ENCODE results near the gene KCNF1.

The KCNF1 gene

DNA sequence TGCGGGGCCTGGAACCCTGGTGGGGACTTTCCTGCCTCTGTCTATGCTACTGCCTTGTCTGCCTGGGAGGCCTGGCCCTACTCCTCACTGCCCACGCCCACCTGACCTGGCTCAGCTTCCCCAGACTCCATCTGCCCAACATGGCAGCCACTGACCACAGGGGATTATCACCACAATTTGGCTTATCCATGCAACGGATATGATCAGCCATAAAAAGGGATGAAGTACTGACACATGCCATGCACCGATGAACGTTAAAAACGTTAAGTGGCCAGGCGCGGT, 5.9 kb upstream of the KCNF1 start:
- ATAC-seq, result no peak

DNA sequence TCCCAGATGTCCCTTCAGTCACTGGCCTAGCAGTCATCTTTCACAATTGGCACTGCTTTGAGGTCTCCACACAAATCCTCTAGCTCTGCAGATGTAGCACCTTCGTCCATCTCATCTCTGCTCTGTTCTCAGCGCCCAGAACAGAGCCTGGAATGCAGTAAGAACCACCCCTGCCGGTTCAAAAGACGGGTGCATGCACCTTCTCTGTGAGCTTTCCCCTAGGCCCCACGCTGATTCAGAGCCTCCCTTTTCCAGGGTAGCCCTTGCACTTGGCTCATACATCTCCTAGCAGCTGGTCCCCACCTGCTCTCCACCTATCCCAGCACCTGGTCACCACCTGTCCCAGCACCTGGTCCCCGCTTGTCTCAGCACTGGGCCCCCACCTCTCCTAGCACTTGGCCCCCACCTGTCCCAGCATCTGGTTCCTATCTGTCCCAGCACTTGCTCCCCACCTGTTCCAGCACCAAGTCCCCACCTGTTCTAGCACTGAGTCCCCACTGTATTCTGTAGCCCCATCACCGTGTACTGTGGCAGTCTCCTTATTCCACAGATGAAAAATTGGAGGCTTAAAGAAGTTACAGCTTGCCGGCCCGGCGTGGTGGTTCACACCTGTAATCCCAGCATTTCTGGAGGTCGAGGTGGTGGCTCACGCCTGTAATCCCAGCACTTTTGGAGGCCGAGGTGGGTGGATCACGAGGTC, 4.7 kb upstream of the KCNF1 start:
- no peak for ATAC-seq
- no peak for TF ChIP-seq ZFP3 (CRISPR knock-in tag; IDR thresholded peaks at IDR 0.05)
- no peak for TF ChIP-seq ZNF8 (CRISPR knock-in tag; IDR thresholded peaks at IDR 0.05)
- TF ChIP-seq ZFP30 (CRISPR knock-in tag; IDR thresholded peaks at IDR 0.05), result no peak
- TF ChIP-seq ISL1 (CRISPR knock-in tag; IDR thresholded peaks at IDR 0.05), result no peak
- TF ChIP-seq ZC3H10 (CRISPR knock-in tag; IDR thresholded peaks at IDR 0.05), result no peak
- TF ChIP-seq CSDC2 (CRISPR knock-in tag; IDR thresholded peaks at IDR 0.05), result no peak
- TF ChIP-seq, protein P1, sequence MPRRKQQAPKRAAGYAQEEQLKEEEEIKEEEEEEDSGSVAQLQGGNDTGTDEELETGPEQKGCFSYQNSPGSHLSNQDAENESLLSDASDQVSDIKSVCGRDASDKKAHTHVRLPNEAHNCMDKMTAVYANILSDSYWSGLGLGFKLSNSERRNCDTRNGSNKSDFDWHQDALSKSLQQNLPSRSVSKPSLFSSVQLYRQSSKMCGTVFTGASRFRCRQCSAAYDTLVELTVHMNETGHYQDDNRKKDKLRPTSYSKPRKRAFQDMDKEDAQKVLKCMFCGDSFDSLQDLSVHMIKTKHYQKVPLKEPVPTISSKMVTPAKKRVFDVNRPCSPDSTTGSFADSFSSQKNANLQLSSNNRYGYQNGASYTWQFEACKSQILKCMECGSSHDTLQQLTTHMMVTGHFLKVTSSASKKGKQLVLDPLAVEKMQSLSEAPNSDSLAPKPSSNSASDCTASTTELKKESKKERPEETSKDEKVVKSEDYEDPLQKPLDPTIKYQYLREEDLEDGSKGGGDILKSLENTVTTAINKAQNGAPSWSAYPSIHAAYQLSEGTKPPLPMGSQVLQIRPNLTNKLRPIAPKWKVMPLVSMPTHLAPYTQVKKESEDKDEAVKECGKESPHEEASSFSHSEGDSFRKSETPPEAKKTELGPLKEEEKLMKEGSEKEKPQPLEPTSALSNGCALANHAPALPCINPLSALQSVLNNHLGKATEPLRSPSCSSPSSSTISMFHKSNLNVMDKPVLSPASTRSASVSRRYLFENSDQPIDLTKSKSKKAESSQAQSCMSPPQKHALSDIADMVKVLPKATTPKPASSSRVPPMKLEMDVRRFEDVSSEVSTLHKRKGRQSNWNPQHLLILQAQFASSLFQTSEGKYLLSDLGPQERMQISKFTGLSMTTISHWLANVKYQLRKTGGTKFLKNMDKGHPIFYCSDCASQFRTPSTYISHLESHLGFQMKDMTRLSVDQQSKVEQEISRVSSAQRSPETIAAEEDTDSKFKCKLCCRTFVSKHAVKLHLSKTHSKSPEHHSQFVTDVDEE (CRISPR knock-in tag; IDR thresholded peaks at IDR 0.05), result no peak

More for the DNA sequence above, 5.9 kb upstream of the KCNF1 start:
- TF ChIP-seq OSR1 (CRISPR knock-in tag; IDR thresholded peaks at IDR 0.05) (no peak), ZFP3 (CRISPR knock-in tag; IDR thresholded peaks at IDR 0.05) (no peak), ISL1 (CRISPR knock-in tag; IDR thresholded peaks at IDR 0.05) (no peak), TOX (CRISPR knock-in tag; IDR thresholded peaks at IDR 0.05; ENCODE audit: borderline replicate concordance) (no peak), BACH2 (CRISPR knock-in tag; IDR thresholded peaks at IDR 0.05; ENCODE audit: borderline replicate concordance) (no peak), PPARA (CRISPR knock-in tag; IDR thresholded peaks at IDR 0.05; ENCODE audit: borderline replicate concordance) (no peak), ZNF8 (CRISPR knock-in tag; IDR thresholded peaks at IDR 0.05) (no peak), RARB (CRISPR knock-in tag; IDR thresholded peaks at IDR 0.05) (no peak), ZC3H10 (CRISPR knock-in tag; IDR thresholded peaks at IDR 0.05) (no peak), GLIS3 (CRISPR knock-in tag; IDR thresholded peaks at IDR 0.05) (no peak)
- TF ChIP-seq, protein P2, sequence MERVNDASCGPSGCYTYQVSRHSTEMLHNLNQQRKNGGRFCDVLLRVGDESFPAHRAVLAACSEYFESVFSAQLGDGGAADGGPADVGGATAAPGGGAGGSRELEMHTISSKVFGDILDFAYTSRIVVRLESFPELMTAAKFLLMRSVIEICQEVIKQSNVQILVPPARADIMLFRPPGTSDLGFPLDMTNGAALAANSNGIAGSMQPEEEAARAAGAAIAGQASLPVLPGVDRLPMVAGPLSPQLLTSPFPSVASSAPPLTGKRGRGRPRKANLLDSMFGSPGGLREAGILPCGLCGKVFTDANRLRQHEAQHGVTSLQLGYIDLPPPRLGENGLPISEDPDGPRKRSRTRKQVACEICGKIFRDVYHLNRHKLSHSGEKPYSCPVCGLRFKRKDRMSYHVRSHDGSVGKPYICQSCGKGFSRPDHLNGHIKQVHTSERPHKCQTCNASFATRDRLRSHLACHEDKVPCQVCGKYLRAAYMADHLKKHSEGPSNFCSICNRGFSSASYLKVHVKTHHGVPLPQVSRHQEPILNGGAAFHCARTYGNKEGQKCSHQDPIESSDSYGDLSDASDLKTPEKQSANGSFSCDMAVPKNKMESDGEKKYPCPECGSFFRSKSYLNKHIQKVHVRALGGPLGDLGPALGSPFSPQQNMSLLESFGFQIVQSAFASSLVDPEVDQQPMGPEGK (CRISPR knock-in tag; IDR thresholded peaks at IDR 0.05; ENCODE audit: borderline replicate concordance), result no peak
- TF ChIP-seq, protein P3, sequence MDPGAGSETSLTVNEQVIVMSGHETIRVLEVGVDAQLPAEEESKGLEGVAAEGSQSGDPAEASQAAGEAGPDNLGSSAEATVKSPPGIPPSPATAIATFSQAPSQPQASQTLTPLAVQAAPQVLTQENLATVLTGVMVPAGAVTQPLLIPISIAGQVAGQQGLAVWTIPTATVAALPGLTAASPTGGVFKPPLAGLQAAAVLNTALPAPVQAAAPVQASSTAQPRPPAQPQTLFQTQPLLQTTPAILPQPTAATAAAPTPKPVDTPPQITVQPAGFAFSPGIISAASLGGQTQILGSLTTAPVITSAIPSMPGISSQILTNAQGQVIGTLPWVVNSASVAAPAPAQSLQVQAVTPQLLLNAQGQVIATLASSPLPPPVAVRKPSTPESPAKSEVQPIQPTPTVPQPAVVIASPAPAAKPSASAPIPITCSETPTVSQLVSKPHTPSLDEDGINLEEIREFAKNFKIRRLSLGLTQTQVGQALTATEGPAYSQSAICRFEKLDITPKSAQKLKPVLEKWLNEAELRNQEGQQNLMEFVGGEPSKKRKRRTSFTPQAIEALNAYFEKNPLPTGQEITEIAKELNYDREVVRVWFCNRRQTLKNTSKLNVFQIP (CRISPR knock-in tag; IDR thresholded peaks at IDR 0.05; ENCODE audit: borderline replicate concordance, low read depth), result no peak
- TF ChIP-seq, protein P1 (CRISPR knock-in tag; IDR thresholded peaks at IDR 0.05), result no peak
- TF ChIP-seq, protein P4, sequence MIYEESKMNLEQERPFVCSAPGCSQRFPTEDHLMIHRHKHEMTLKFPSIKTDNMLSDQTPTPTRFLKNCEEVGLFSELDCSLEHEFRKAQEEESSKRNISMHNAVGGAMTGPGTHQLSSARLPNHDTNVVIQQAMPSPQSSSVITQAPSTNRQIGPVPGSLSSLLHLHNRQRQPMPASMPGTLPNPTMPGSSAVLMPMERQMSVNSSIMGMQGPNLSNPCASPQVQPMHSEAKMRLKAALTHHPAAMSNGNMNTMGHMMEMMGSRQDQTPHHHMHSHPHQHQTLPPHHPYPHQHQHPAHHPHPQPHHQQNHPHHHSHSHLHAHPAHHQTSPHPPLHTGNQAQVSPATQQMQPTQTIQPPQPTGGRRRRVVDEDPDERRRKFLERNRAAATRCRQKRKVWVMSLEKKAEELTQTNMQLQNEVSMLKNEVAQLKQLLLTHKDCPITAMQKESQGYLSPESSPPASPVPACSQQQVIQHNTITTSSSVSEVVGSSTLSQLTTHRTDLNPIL (CRISPR knock-in tag; IDR thresholded peaks at IDR 0.05; ENCODE audit: low read depth), result no peak

DNA sequence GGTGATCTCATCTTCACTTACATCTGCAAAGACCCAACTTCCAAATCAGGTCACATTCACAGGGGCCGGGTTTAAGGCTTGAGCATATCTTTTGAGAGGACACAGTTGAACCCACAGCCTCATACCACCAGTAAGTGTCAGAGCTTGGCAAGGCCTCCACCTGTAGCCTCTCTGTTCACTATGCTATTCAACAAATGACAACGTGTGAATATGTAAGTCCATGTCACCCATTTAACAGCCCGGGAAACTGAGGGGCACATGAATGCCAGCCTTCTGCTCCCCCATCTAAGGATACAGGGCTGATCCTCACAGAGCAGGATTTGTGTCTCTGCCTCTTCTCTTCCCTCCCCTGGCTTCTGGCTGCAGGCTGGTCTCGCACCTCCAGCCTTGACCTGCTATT, 3.5 kb upstream of the KCNF1 start:
- ATAC-seq, result no peak
- TF ChIP-seq TOX (CRISPR knock-in tag; IDR thresholded peaks at IDR 0.05; ENCODE audit: borderline replicate concordance), result no peak
- no peak for TF ChIP-seq ZNF565 (CRISPR knock-in tag; conservative IDR thresholded peaks at IDR 0.05; ENCODE audit: low read depth)
- TF ChIP-seq, protein P1 (CRISPR knock-in tag; IDR thresholded peaks at IDR 0.05), result no peak
- no peak for TF ChIP-seq BACH2 (CRISPR knock-in tag; IDR thresholded peaks at IDR 0.05; ENCODE audit: borderline replicate concordance)
- no peak for TF ChIP-seq ZFP30 (CRISPR knock-in tag; IDR thresholded peaks at IDR 0.05)
- TF ChIP-seq GLIS3 (CRISPR knock-in tag; IDR thresholded peaks at IDR 0.05), result no peak
- TF ChIP-seq ZNF8 (CRISPR knock-in tag; IDR thresholded peaks at IDR 0.05), result no peak
- no peak for TF ChIP-seq RARB (CRISPR knock-in tag; IDR thresholded peaks at IDR 0.05)
- TF ChIP-seq ZFP3 (CRISPR knock-in tag; IDR thresholded peaks at IDR 0.05), result no peak
- TF ChIP-seq, protein P5, sequence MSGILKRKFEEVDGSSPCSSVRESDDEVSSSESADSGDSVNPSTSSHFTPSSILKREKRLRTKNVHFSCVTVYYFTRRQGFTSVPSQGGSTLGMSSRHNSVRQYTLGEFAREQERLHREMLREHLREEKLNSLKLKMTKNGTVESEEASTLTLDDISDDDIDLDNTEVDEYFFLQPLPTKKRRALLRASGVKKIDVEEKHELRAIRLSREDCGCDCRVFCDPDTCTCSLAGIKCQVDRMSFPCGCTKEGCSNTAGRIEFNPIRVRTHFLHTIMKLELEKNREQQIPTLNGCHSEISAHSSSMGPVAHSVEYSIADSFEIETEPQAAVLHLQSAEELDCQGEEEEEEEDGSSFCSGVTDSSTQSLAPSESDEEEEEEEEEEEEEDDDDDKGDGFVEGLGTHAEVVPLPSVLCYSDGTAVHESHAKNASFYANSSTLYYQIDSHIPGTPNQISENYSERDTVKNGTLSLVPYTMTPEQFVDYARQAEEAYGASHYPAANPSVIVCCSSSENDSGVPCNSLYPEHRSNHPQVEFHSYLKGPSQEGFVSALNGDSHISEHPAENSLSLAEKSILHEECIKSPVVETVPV (CRISPR knock-in tag; IDR thresholded peaks at IDR 0.05), result no peak
- TF ChIP-seq, protein P2 (CRISPR knock-in tag; IDR thresholded peaks at IDR 0.05; ENCODE audit: borderline replicate concordance), result no peak
- TF ChIP-seq ZC3H10 (CRISPR knock-in tag; IDR thresholded peaks at IDR 0.05), result no peak

Measured in SK-N-SH treated with all-trans-retinoic acid at 6 μM for 48 hours (cell line).